ENCODE results near the gene PACRGL. TPM values are rescaled to one million over a fixed set of nuclear protein-coding genes. Genes with fewer than 3 reads are reported as not detected.

The PACRGL gene
- total and polyA plus RNA-seq, 2 of the 4 experiments (the other 2 are of a cell fraction) = 7.4 to 13.1 TPM

GRCh38 chr4:20723463-20723862 lies 23.2 kb downstream of the PACRGL start:
- Histone ChIP-seq H3K23ac (ENCODE audit: low read depth, low read length) (no peak overlapping the region), H2BK20ac (ENCODE audit: low read depth, low read length) (no peak overlapping the region), H2AK9ac (replicated peaks; ENCODE audit: low read depth, low read length, poor library complexity) (no peak overlapping the region), H3K36me3 (ENCODE audit: control insufficient read depth, insufficient read depth, low read length) (peaks cover 12% of the 10 kb centered on the region), H3K79me1 (ENCODE audit: low read depth in 1 of 2, low read length in 2 of 2) (no peaks in the 10 kb centered on the region), H3K4me2 (ENCODE audit: low read depth, low read length) (no peak overlapping the region), H2BK120ac (ENCODE audit: low read depth, low read length) (no peak overlapping the region), H4K8ac (ENCODE audit: low read depth in 2 of 2, low read length in 2 of 2) (no peak overlapping the region), H3K27ac (ENCODE audit: insufficient read depth, low read length) (no peak overlapping the region), H4K20me1 (ENCODE audit: insufficient read depth, low read length) (no peaks in the 10 kb centered on the region), H3K9me1 (ENCODE audit: insufficient read depth, low read length) (no peaks in the 10 kb centered on the region), H3K56ac (ENCODE audit: extremely low read depth, insufficient read depth, low read length) (no peak overlapping the region), H2AK5ac (ENCODE audit: low read depth, low read length) (no peak overlapping the region), H3K9me3 (ENCODE audit: control insufficient read depth, insufficient read depth, low read length) (peaks cover 4% of the 10 kb centered on the region; the same call in 1 of the 2 replicates), H3K14ac (replicated peaks; ENCODE audit: low read depth, low read length) (no peak overlapping the region), H4K91ac (ENCODE audit: insufficient read depth, low read depth, low read length) (no peak overlapping the region), H4K5ac (ENCODE audit: low read depth, low read length) (no peak overlapping the region), H2AFZ (replicated peaks; ENCODE audit: low read length, poor library complexity) (no peak overlapping the region), H3K18ac (ENCODE audit: low read depth, low read length) (no peak overlapping the region), H3K27me3 (ENCODE audit: control insufficient read depth, insufficient read depth, low read length) (no peaks in the 10 kb centered on the region), H3K9ac (ENCODE audit: low read depth, low read length) (no peak overlapping the region), H3K4me1 (ENCODE audit: control insufficient read depth, insufficient read depth, low read length) (no peaks in the 10 kb centered on the region), H2BK15ac (ENCODE audit: low read depth, low read length) (no peak overlapping the region), H3K4ac (ENCODE audit: low read depth, low read length) (no peak overlapping the region), H2BK5ac (ENCODE audit: low read depth, low read length, poor library complexity, severe bottlenecking) (no peak overlapping the region), H3K4me3 (ENCODE audit: insufficient read depth, low read depth, low read length) (no peak overlapping the region)
- DNase-seq (no peak), ATAC-seq (ENCODE audit: low read depth) (no peak)
- in situ Hi-C loops (cut with MboI; ENCODE audit: low sequenced_read_pairs) (no loop called here), intact Hi-C loops (cut with micrococcal nuclease) (no loop called here), dilution Hi-C loops (cut with HindIII; ENCODE audit: low sequenced_read_pairs, unreplicated experiment) (no loop called here)
- ChIA-PET POLR2A (ENCODE audit: unreplicated experiment) (no interaction called here), CTCF (no interaction called here)
- TF ChIP-seq MXI1 (IDR thresholded peaks at IDR 0.05; ENCODE audit: borderline replicate concordance, low read depth, low read length) = no peak
- TF ChIP-seq RCOR1 (IDR thresholded peaks at IDR 0.05; ENCODE audit: insufficient replicate concordance, low read length) = no peak
- TF ChIP-seq RAD21 (IDR thresholded peaks at IDR 0.05; ENCODE audit: low read length) = no peak
- no peak for TF ChIP-seq USF2 (IDR thresholded peaks at IDR 0.05; ENCODE audit: low read depth, low read length)
- TF ChIP-seq SMC3 (IDR thresholded peaks at IDR 0.05; ENCODE audit: low read depth, low read length) = no peak
- TF ChIP-seq ELK1 (IDR thresholded peaks at IDR 0.05; ENCODE audit: borderline replicate concordance, low read depth, low read length) = no peak
- TF ChIP-seq MAZ (IDR thresholded peaks at IDR 0.05; ENCODE audit: borderline replicate concordance, low read depth, low read length) = no peak
- no peak for TF ChIP-seq MAFK (IDR thresholded peaks at IDR 0.05; ENCODE audit: low read depth, low read length)
- TF ChIP-seq RFX5 (IDR thresholded peaks at IDR 0.05; ENCODE audit: low read depth, low read length) = no peak
- TF ChIP-seq CTCF (conservative IDR thresholded peaks at IDR 0.05; ENCODE audit: low read depth, low read length) = no peak
- no peak for TF ChIP-seq NFE2L2 (IDR thresholded peaks at IDR 0.05; ENCODE audit: low read depth, low read length)
- no peak for TF ChIP-seq POLR2A (IDR thresholded peaks at IDR 0.05; ENCODE audit: low read depth, low read length)
- no peak for TF ChIP-seq BHLHE40 (IDR thresholded peaks at IDR 0.05; ENCODE audit: low read depth, low read length)
- no peak for TF ChIP-seq CEBPB (IDR thresholded peaks at IDR 0.05; ENCODE audit: low read depth, low read length)
- no peak for TF ChIP-seq CHD1 (IDR thresholded peaks at IDR 0.05; ENCODE audit: low read depth, low read length)
- TF ChIP-seq FOS (IDR thresholded peaks at IDR 0.05; ENCODE audit: low read depth, low read length) = no peak
- WGBS, 2 experiments (ENCODE audit: extremely low coverage in 2 of 2, insufficient read length in 1 of 2) = no CpG with 5 or more reads among the region's 3 CpGs
- BruUV-seq (replicated peaks) = no TSS peak

All from IMR-90 (cell line).